Stimulated activated CD8-positive, alpha-beta memory T cell treated with anti-CD3 and anti-CD28 coated beads, Interleukin-12 subunit alpha, Interleukin-12 subunit beta, amount 100 ng/mL, for 24 hours (primary cell): ENCODE results near the gene ELMO1.

Experiments
- DNase-seq: peaks from one replicate; pipeline ENCODE4 v3.0.0-alpha.2; 2020; ENCODE audit errors: extremely low read depth

The ELMO1 gene

DNA sequence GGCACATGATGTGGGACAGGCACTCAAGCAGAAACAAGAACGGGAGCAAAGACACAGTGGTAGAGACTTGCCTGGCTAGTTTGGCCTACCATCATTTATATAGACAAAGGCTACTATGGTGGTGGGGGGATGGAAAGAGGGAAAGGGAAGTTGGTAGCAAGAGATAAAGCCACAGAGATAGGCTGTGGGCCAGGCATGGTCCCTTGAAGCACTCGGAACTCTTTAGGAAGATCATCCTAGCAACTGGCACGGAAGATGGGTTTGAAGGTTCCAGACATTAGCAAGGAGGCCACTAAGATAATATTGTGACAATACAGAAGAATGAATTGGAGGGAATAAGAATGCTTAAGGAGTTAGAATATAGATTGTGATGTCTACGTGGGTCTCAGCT, 319.6 kb downstream of the ELMO1 start:
- no peak for DNase-seq

DNA sequence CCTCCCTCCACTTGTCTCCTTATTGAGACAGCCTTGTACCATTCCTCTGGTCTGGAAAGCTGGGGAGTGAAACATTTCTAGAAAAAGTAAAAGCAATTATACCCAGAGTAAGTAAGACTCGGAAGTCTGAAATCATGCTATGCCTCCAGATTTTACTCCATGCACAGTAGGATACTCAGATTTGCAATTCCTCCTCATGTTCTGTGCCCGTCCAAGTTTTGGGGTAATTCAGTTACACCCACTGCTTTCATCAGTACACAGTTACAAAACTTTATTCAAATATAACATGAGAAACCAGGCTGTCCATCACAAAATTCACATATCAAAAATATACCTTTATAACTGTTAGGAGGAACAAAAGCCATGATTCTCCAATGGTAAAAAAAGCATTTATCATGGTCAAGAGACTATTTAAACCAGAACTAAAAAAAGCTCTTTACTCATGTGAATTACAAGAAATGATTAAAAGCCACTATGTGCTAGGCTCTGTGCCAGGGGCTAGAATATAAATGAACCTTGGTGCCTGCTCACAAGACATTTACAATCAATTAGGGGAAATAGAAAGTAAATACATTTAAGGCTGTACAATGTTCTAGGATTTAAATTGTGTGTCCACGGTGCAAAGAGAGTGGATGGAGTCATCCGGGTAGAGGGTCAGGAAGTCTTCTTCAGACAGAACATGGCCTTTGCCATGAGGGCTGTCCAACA, 320.2 kb downstream of the ELMO1 start:
- no peak for DNase-seq

DNA sequence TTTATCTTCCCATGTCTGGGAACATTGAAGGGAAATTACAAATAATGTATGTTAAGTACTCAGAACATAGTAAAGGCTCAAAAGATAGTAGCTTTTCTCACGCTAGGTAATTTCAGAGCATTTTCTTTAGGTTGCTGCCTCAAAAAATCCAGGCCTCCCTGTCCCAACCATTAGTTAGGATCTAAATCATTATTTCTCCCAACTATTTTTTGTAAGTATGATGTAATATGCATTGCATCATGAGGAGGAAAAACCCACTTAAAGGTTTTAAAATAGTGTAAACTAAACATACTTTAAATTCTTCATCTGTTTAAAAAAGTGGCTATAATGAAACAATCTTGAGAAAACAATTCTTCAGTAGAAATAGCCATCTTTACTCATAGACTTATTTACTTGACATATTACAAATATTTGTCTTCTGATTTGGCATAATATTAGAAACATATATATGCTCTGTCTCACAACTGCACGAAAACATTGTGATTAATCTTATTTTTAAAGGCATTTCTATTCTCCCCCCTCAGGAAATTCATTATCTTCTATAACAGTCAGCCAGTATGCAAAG, 329.3 kb downstream of the ELMO1 start:
- no peak for DNase-seq

DNA sequence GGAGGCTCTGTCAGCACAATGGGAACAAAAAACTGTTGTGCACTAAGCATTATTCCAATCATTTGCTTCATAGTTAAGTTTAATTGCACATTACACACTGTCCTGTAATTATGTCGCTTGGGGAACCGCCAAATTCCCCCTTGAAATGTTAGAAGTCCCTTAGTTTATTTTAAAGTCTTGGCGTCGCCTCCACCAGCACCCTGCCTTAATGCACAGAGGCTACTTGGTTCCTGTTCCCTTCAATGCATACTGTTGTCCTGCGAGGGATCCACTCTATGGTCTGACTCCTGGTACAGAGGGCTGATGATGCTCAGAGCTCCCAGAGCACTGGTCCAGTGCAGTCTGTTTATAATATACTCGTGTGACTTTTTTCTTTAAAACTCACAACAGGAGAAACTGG, 330.7 kb downstream of the ELMO1 start:
- DNase-seq: no peak

DNA sequence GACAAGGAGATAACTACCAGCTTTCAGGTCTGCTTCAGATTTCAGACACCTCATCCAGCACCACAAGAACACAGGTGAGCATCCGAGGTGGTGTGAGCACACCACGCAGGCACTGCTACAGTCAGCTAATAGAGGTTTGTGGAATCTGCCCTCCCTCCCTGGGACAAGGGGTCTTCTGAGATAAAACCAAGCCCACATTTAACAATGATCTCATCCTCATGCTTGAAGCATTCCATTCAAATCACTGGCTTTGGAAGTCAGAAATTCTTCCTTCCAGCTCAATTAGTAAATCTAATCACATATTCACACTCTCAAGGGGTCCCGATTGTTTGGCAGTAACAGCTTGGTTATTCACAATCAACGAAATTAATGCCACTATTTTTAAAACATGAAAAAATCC, 331.4 kb downstream of the ELMO1 start:
- no peak for DNase-seq

DNA sequence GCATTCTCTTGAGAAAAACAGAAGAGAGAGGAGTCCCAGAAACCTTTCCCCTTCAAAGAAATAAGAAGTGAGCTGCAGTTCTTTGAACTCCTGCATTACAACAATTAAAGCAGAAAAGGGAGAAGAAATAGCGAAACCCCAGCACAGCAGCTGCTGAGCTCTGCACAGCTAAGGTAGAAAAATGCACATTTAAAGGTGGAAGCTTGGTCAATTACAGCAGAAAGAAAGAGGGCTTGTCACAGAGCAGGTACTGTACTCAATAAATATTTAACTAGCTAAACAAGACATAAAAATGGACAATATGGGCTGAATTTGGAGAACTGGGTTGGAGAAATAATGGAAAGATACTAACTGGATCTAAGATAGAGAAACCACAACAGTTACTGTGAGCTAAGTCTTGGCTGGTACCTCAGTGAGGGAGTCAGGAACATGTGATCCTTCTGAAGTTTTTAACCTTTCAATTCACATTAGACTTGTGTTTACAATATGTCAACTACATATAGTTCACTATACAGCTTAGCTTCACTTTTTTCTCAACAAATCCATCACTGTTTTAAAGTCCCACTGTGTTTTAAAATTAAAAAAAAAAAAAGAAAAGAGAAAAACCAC, 332.5 kb downstream of the ELMO1 start:
- no peak for DNase-seq

DNA sequence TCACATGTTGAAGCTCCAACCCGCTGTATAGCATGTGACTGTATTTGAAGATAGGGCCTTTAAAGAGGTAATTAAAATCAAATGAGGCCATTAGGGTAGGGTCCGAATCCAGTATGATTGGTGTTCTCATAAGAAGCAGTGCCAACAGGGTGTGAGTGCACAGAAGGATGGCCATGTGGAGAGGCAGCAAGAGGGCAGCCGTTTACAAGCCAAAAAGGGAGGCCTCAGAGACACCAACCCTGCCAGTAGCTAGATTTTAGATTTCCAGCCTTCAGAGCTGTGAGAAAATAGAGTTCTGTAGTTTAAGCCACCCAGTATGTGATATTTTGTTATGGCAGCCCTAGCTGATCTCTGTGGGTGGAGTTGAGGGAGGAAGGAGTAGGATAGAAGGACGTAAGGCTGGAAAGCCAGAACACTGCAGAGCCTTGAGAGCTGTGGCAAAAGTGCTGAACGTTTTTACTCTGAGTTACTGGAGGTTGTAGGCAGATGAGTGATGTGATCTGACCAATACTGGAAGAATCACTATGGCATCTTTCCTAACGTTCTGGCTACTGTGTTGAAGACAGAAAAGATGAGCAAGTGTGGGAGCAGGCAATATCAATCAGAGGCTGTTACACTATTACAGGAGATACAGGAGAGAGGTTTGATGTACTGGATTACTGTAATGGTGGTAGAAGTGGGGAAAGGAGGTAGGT, 334.9 kb downstream of the ELMO1 start:
- no peak for DNase-seq

DNA sequence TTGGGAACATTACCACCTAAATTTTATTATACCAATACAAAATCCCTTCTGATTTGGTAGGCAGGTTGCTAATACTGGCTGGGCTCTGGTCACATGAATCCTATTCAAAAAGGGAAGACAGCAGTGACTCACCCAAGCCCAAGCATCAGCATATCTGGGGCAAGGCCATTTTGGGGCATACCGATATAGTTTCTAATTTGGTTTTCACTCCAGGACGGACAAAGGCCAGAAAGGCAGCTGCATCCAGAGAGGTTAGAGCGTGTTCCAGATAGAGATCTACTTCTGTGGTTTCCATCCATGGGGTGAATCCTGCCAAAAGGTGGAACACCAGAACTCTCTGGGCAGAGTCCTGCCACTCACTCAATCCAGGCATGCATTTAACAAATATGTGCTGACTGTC, 335.8 kb downstream of the ELMO1 start:
- no peak for DNase-seq

DNA sequence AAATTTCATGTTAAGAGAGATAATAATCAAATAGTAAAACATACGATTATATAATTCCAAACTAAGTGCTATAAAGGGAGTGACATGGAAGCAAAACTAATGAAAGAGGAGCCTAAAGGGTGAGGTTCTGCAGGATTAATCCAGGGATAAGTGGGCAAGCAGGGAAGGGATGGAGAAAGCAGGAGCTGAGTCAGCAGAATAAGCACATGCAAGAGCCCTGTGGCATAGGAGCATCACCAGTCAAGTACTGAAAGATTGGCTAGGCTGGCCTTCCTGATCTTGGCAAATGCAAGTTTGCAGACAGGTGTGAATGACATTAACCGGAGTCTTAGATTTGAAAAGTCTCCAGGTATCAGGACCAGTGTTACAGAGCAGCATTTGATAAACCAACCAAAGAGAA, 336.4 kb downstream of the ELMO1 start:
- DNase-seq: no peak

DNA sequence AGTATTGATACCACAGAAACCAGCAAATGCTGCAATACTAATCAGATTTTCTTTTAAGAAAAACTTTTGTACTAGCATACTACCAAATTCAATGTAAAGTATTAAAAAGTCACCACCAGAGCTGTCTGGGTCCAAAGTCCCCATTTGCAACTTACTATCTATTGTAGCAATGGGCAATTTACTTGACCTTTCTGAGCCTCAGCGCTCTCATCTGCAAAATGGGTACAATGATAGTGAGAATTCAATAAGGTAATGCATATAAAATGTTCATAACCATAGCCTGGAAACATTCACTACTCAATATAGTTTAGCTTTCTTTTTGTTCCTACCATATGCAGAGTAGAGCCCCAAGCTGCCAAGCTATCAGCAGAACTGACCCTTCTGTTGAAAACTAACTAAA, 337.2 kb downstream of the ELMO1 start:
- DNase-seq: no peak

DNA sequence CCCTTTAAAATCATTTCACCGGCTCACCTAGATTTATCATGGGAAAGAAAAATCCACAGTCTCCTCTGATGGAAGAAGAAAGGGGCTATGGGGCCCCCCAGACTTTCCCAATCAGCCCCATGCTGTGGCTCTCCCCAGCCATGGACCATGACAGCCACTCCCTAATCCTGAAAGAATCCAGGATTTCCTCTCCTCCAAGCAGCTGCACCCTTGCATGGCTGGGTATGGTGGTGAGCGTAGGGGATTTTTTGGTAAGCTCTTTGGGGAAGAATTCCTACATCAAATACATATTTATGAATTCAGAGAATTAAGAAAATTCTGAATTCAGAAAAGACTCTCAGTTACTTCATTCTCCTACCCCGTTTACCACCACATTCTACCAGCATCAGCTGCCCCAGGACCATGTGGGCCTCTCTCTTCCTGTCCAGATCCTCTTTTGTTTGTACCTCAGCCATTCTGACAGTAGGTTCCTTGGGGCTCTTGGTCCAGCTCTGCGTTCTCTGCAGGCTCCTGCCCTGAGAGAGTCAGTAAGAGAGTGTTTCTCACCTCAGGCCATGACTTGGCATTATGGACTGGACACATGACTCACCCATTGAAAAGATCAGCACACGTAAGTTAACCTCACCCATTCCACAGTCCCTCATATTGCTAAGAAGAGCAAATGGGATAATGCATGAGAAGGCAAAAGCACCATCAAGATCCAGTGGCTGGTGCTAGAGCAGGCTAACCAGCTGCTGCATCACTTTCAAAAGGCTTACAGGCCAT, 337.8 kb downstream of the ELMO1 start:
- no peak for DNase-seq

DNA sequence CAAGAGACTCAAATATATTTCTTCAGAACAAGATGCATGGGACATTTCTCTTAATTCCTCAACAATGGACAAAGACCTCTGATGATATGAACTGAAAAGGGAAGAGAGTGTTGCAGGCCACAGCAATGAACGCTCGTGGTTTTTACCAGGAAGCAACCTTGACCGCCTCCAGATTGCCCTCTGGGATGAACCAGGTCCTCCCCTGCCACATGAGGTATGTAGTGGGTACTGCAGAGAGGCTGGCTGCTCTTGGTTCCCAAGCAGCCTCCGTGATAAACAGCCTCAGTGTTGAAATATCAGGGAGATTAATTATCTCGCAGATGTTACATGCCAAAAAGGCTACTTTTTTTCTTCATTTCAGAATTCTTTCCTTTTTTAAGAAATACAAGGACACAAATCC, 338.8 kb downstream of the ELMO1 start:
- DNase-seq: no peak

DNA sequence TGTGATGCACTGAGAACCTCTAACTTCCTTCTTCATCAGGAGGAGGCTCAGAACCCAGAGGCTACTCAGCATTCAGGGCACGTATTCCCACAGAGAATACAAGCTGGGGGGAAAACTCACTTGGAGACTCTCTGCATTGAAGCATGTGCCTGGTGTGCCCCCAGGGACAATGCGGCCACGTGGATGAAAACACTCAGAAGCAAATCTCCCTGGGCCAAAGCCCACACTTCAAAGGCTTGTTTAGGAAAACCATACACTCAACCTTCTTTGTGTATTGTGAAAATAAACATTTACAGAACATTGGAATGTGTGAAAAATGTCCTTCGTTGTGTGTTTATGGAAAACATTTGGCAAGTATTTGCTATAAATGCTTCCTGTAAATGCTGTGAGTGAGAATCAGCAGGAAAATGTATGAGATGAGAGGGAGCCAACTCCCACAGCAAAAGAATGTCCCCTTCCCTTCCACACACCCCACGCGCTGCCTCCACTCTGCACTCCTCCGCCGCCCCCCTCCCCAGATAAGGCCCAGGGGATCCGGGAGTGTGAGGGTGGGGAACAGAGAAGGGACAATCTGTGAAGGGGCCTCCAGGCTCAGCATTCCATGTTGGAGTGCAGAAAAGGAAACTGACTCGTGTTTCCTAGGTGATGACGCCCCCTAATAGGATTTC, 339.5 kb downstream of the ELMO1 start:
- no peak for DNase-seq

DNA sequence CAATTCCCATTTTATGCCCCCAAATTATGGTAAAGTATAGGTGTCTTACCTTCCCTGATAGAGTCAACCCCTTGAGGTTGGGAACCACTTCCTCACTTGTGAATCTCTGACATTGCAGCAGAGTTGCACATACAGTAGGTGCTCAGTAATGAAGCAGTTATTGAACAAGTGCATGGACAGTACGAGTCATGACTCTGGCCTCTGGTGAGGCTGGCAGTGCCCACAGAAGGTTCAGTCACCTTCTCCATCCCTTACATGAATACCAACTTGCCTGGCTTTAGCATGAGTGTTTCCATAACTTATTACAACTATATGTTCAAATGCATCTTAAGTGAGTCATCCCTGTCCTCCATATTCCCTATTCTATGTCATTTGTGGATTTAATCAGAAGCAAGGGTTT, 340.0 kb downstream of the ELMO1 start:
- no peak for DNase-seq

DNA sequence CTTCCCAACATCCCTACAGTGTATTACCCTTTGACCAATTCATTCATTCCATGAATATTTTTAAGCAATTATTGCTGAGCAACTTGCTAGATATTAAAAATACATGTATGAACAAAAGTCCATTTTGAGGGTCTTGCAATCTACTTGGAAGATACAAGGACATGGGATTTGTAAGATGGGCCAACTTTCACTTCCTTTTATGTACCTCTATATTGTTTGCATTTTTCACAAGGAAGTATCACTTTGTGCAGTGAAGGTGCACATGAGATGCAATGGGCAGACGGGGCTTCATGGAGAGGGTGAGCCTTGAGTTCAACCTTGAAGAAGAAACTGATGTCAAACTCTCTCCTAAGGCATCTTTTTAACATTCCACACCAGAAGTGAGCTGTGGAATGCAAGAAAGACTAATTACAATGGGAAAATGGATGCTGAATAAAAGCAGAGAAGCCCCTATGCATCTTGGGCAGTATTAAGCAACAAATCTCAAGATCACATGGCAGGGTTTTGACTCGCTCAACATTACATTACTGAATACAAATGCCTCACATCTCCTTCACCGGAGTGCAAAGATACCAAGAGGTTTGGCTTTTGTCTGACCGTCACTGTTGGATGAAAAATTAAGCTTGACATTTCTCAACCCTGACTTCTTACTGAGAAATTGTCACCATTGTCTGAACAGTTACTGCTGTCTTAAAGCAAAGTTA, 341.5 kb downstream of the ELMO1 start:
- DNase-seq: no peak

DNA sequence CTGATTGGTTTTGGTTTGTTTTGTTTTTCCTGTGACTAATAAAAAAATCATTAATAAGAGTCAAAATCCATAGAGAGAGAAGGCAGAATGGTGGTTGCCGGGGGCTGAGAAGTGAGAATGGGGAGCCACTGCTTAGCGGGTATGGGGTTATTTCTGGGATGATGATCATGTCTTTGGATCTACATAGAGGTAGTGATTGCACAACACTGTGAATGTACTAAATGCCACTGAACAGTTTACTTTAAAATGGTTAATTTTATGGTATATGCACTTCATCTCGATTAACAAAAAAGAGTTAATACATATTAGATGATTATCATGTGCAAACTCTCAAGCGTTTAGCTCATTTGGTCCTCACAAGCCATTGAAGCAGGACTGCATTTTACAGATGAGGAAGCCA, 342.9 kb downstream of the ELMO1 start:
- DNase-seq: no peak

DNA sequence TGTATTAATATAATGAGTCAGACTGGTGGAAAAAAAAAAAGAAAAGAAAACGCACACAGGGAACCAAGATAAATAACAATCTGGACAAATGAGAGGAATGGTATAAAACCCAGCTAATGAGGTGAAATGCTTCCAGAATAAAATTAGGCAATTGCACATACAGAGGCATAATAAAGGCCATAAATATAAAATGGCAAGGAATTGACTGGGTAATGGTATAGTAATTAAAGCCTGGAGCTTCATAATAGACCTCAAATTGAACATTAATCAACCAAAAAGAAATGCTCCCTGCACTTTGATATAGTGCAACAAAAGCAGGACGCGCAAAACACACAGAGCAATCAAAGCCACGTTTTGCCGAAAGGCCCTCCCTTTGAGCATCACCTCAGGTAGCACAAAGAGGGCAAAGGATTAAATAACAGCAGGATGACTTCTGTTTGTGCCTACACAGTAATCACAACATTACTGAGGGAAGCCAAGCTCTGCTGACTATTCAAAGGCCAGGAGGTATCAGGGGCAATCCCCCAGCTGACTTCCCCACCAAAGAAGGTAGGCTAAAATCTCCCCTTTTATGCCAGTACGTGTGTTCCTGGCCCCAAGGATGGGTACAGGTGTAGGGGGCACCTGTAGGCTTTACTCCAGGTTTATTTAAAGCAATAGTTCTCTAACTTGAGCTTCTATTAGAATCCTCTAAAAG, 343.7 kb downstream of the ELMO1 start:
- no peak for DNase-seq

DNA sequence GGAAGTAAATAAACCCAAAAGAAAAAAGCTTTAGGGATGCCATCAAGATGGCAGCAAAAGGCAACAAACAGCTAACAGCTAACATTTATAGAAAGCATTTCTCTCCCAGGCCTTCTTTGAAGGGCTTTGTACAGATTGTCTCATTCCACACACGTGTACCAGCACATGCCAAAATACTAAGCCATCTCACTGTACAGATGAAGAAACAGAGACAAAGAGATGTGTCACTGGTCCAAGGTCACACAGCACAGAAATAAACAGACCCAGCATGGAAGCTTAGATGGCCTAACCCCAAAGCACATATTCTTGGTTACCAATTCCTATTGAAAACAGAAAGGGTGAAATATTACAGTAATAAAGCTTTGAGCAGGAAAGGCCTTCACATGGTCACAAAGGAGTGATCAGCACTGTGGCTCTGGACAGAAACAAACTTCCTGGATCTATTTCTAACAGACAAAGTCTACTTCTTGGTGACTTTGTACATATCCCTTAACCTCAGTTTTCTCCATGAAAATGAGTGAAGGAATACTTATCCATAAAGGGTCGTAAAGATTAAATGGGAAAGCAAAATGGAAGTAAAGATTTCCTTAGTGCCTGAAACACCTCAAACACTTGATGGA, 346.0 kb downstream of the ELMO1 start:
- no peak for DNase-seq

DNA sequence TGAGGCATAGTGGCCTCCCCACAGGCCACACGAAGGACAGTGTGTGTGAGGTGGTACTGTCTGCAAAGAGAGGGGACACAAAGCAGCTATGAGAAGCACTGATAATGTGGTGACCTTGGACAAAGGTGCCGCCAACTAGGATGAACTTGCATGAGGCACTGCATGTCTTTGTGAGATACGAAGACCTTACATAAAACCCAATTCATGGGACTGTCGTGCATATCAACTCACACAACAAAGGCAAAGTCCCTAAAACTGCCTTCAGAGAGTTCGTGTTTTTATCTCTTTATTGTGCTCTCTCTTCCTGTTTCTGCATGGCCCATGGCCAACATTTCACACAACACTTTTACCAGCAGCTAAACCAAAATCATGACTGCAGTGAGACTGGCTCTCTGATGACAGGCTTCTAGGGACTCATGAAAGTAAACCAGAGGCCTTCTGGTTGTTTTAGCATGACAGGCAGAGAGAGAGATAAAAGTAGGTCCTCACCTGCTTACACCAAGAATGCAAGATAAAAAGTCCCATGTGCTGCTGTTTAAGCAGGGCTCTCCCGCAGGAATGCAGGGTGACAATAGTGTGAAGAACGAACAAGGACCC, 347.8 kb downstream of the ELMO1 start:
- DNase-seq: no peak

DNA sequence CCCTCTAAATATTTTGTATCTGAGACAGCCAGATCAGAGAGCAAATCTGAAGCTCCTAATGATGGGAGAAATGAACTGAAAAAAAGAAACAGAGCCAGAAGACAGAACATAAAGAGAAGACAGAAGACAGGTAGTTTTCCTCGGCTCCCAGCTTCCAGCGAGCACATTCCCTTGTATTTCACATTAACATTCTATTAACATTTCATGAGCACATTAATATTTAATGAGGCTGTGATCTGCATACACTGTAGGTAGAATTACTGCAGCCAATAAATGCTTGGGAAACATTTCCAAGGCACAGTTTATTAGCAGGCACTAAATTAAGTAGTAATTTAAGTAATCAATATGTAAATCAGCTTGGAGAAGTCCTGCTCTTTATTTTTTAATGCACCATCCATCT, 349.9 kb downstream of the ELMO1 start:
- DNase-seq: no peak
